Activated CD8-positive, alpha-beta memory T cell treated with anti-CD3 and anti-CD28 coated beads for 48 hours (primary cell): ENCODE measurements around the gene PLSCR3.

Source experiments
- DNase-seq, 3 experiments: peaks; one replicate each; pipeline ENCODE4 v3.0.0-alpha.2; 2020; ENCODE audit warnings: low read depth in 2 of 3, low spot score in 2 of 3

Gene PLSCR3

GRCh38 chr17:7426896-7427489, 32.7 kb upstream of the PLSCR3 start:
- DNase-seq = no peak

DNA sequence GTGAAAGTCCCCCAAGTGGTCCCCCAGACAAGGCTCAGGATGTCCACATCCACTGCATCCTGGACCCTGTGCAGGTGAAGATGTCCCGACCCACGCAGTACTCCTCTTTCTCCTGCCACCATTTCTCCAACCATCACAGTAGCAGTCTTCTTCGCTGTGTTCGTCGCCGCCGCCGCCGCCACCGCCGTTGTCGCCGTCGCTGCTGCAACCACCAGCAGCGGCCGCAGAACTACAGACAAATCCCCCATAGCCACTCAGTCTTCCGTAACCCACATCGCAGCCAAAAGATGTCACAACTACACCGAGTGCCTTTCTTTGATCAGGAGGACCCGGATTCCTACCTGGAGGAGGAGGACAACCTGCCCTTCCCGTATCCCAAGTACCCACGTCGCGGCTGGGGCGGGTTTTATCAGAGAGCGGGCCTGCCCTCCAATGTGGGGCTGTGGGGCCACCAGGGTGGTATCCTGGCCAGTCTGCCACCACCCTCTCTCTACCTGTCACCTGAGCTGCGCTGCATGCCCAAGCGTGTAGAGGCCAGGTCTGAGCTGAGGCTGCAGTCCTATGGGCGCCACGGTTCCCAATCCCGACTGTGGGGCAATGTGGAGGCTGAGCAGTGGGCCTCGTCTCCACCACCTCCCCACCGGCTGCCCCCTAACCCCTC, 32.0 kb upstream of the PLSCR3 start:
- DNase-seq = no peak

DNA sequence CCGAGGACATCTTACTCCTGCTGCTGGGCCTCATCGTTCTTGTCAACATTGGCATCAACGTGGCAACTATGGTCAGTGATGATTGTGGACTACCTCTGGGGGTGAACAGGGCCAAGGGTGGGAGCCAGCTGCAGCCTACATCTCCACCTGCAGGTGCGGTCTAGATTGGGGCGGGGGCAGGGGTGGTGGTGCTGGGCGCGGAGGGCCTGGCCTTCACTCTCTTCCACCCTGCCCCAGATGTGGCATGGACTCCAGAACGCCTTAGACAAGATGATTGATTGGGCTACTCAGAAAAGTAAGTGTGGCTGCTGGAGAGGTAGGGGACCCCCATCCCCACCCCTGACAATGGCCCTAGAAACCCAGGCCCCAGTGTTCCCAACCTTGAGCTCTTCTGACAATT, 31.4 kb upstream of the PLSCR3 start:
- DNase-seq = no peak

- DNase-seq = no peak
These were observed 31.0 kb upstream of the PLSCR3 start, which contains the start of gene SPEM2 for GRCh38 chr17:7425316-7425715. SPEM2 (plus strand) TSS chr17:7425616; CDS start chr17:7425689, 73 bp downstream.

DNA sequence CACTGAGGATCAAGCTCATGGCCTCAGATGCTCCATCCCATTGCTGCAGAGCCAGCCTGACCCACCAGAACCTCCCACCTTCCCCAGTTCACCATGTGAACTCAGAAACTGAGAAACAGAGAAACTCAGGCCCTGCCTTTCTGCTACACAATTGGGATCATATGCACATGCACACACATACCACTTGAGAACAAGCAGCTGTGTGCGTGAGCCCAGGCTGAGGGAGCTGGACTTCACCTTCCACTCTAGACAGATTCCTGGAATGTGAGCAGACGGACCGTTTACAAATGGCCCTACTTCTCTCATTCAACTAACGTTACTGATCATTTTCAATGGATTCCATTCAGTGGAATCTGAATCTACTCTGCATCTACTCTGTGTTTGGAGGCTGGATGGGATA, 29.4 kb upstream of the PLSCR3 start:
- no peak for DNase-seq

DNA sequence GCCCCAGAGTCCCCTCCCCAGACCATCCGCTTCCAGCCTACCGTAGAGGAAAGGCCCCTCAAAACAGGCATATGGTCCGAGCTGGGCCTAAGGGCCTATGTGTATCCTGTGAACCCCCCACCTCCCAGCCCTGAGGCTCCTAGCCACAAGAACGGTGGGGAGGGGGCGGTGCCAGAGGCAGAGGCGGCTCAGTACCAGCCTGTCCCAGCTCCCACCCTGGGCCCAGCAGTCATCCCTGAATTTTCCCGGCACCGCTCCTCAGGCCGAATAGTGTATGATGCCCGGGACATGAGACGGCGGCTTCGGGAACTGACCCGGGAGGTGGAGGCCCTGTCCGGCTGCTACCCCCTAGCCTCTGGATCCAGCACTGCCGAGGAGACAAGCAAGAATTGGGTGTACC, 26.9 kb upstream of the PLSCR3 start:
- DNase-seq = no peak

DNA sequence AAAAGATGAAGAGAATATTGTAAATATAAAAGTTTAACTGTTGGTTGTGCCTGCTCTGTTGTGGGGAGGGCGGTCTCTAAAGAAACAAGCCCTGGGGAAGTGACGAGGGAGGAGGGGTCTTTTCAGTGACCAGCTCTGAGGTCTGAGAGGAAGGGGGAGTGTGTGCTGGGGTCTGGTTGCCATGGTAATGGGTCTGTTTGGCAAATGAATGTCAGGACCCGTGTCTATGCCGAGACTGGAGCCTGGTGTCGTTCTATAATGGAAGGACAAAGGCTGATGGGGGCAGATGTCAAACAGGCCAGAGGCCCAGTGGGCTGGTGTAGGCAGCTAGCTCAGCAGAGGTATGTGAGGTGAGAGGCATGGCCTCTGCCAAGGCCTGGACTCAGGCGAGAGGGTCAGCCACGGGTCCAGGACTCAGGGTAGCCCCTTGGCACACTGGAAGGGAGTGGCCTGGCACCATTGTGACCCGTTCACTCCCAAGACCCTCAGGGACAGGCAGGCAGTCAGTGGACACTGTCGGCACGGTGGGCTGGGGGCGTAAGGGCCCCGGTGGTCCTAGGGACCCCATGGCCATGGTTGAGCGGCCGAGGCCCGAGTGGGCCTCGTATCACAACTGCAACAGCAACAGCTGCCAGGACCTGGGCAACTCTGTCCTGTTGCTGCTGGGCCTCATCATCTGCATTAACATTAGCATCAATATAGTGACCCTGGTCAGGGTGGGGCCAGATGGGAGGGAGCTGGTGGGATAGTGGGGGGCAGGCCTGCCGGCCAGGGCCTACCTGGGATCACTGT, 25.7 kb upstream of the PLSCR3 start, which contains the start of gene SPEM1:
SPEM1 (plus strand) TSS at position 506 of the 792 bp plus-strand sequence; CDS start at position 567, 61 bp downstream.
- DNase-seq = no peak

DNA sequence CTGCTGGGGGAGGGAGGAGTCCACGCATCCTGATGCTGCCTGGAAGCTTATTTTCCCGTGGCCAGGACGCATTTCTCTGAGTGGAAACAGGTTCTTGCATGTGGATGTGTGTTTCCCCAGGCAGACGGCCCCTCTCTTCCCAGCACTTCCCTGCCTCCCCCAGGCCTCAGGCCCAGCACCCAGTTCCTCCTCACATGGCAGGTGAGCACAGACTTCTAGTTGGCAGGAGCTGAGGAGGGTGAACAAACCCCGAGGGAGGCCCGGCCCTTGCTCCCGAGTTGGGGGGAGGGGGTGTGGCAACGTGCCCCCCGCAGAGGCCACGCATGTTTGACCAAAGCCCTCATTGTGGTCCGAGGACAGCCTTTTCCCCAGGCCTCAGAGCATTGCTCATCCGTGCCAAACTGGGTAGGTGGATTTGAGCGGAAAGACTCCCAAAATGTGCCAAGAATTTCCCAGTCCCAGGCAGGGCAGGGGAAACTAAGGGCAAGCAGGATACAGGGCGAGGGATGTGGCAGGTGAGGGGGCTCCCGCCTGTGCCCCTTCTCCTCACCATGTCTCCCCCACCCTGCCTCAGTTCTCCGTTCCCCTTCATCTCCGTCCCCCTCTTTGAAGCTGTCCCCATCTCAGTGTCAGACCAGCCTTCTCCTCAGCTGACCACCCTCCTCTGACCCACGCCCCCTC, 24.3 kb upstream of the PLSCR3 start:
- DNase-seq = no peak

GRCh38 chr17:7417056-7417655, 22.8 kb upstream of the PLSCR3 start:
- no peak for DNase-seq

- DNase-seq = no peak
These were observed 22.0 kb upstream of the PLSCR3 start for GRCh38 chr17:7416323-7416722.

DNA sequence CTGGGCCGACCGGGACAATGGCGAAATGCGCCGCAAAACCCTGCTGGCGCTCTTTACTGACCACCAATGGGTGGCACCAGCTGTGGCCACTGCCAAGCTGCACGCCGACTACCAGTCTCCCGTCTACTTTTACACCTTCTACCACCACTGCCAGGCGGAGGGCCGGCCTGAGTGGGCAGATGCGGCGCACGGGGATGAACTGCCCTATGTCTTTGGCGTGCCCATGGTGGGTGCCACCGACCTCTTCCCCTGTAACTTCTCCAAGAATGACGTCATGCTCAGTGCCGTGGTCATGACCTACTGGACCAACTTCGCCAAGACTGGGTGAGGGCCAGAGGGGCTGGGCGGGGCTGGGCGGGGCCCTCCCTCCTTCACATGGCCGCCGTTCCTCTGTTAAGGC, 21.5 kb upstream of the PLSCR3 start:
- no peak for DNase-seq

DNA sequence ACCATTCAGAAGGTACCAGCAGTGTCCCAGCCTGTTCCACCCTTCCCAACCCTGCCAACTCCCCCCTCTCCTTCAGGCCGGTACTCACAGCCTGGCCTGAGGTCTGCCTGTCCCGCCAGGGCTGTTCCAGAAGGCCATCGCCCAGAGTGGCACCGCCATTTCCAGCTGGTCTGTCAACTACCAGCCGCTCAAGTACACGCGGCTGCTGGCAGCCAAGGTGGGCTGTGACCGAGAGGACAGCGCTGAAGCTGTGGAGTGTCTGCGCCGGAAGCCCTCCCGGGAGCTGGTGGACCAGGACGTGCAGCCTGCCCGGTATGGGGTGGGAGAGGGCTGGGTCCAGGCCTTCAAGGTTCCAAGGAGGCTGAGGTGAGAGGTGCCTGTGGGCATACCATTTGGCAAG, 20.5 kb upstream of the PLSCR3 start:
- no peak for DNase-seq

DNA sequence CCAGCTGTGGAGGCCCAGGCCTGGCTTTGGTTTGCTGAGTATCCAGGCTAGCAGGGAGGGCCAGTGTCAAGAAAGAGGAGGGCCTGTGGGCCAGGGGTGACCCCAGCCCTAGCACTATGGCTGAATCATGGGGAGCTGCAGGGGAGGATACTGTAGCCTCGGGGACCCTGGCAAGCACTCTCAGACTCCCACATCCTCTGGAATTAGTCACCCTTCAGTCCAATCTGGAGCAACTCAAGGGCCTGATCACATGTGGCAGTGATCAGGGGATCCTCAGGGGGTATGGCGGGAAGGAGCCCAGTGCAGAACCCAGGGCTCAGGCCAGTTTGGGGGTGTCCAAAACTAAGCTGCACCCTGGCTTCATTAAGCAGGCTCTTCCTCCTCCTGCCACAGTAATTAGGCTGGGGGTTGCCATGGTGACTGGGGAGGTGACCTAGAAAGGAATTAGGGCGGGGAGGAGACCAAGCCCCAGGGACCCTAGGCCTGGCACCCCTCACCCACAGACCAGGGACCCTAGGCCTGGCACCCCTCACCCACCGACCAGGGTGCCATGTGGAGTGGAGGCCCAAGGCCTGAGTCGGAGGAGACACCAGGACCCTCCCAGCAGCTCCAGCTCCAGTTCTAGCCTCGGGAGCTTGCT, 19.1 kb upstream of the PLSCR3 start:
- DNase-seq = no peak

- DNase-seq = no peak
These were observed 17.1 kb upstream of the PLSCR3 start for GRCh38 chr17:7411427-7411750.

GRCh38 chr17:7410634-7411426, 16.5 kb upstream of the PLSCR3 start:
- no peak for DNase-seq

- no peak for DNase-seq
These were observed 15.4 kb upstream of the PLSCR3 start for GRCh38 chr17:7409716-7410115.

- no peak for DNase-seq
These were observed 14.5 kb upstream of the PLSCR3 start for GRCh38 chr17:7408863-7409262.

DNA sequence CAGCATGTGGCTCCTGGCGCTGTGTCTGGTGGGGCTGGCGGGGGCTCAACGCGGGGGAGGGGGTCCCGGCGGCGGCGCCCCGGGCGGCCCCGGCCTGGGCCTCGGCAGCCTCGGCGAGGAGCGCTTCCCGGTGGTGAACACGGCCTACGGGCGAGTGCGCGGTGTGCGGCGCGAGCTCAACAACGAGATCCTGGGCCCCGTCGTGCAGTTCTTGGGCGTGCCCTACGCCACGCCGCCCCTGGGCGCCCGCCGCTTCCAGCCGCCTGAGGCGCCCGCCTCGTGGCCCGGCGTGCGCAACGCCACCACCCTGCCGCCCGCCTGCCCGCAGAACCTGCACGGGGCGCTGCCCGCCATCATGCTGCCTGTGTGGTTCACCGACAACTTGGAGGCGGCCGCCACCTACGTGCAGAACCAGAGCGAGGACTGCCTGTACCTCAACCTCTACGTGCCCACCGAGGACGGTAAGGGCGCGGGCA, 14.0 kb upstream of the PLSCR3 start:
- no peak for DNase-seq

GRCh38 chr17:7407485-7408251, 13.3 kb upstream of the PLSCR3 start, which contains the start of gene NLGN2:
NLGN2 (plus strand) TSS chr17:7407845; CDS start chr17:7408256, 411 bp downstream.
- no peak for DNase-seq
